H1 (cell line): ENCODE measurements around the gene ARL6IP6. TPM values are rescaled to one million over a fixed set of nuclear protein-coding genes. Genes with fewer than 3 reads are reported as not detected.

Experiments
- CTCF ChIA-PET: fragments of 300-600 bp; sonication (Branson Sonifier 250); formaldehyde crosslinking; loops from one replicate; lab custom pipeline; 2021; ENCODE audit not compliant: partially characterized antibody; lab: Charles Lee
- POLR2A ChIA-PET: fragments of 300-600 bp; sonication (Branson Sonifier 250); formaldehyde crosslinking; loops from one replicate; lab custom pipeline; 2021; ENCODE audit warnings: inconsistent platforms; ENCODE audit not compliant: partially characterized antibody; lab: Charles Lee
- DNase-seq, 2 experiments: peaks; one replicate each; pipeline versions ENCODE4 v3.0.0 to v3.0.0-alpha.2; 2010 to 2022; ENCODE audit warnings: low spot score in 2 of 2, low read depth in 1 of 2, mixed read lengths in 1 of 2
- FAIRE-seq: peaks from 2 replicates; lab custom pipeline; 2011; peaks lifted over from hg19 to GRCh38; lab: Jason Lieb, UNC
- H2AFZ ChIP-seq: 2 replicates; pipeline ENCODE4 v1.8.1; 2012; ENCODE audit warnings: low read length, inconsistent platforms
- H2AK5ac ChIP-seq: 2 replicates; pipeline ENCODE4 v1.6.1; 2013; ENCODE audit warnings: low read depth, low read length
- H2BK120ac ChIP-seq: replicated peaks from 2 replicates; pipeline ENCODE3; 2013; ENCODE audit warnings: low read depth, low read length, inconsistent platforms
- H2BK12ac ChIP-seq: 2 replicates; pipeline ENCODE4 v1.6.1; 2013; ENCODE audit warnings: low read depth, low read length
- H2BK15ac ChIP-seq: 2 replicates; pipeline ENCODE4 v1.6.1; 2013; ENCODE audit warnings: low read length
- H2BK20ac ChIP-seq: 2 replicates; pipeline ENCODE4 v1.6.1; 2013; ENCODE audit warnings: low read length
- H2BK5ac ChIP-seq: 2 replicates; pipeline ENCODE4 v1.6.1; 2013; ENCODE audit warnings: low read depth, low read length
- H3K14ac ChIP-seq: 2 replicates; pipeline ENCODE4 v1.6.1; 2013; ENCODE audit warnings: inconsistent platforms; ENCODE audit not compliant: insufficient read length
- H3K18ac ChIP-seq: 2 replicates; pipeline ENCODE4 v1.6.1; 2013; ENCODE audit warnings: low read length; ENCODE audit errors: extremely low read depth
- H3K23ac ChIP-seq: 2 replicates; pipeline ENCODE4 v1.6.1; 2013; ENCODE audit warnings: inconsistent platforms; ENCODE audit not compliant: insufficient read length
- H3K23me2 ChIP-seq: 2 replicates; pipeline ENCODE4 v1.6.1; 2013; ENCODE audit warnings: low read depth, low read length
- H3K27ac ChIP-seq: 2 replicates; pipeline ENCODE4 v1.6.1; 2011; ENCODE audit warnings: low read depth, low read length, inconsistent platforms
- H3K27me3 ChIP-seq, 4 experiments: replicated peaks in 1 of 4; 1 replicate in 1 of 4; 2 replicates in 3 of 4; pipeline versions ENCODE4 v1.6.1 to v1.8.1; 2011 to 2013; ENCODE audit warnings: low read length in 3 of 4, mild to moderate bottlenecking in 3 of 4, inconsistent platforms in 2 of 4, mixed read lengths in 2 of 4, moderate library complexity in 1 of 4; ENCODE audit not compliant: control insufficient read depth in 3 of 4, insufficient read depth in 3 of 4; ENCODE audit errors: extremely low read depth in 1 of 4
- H3K36me3 ChIP-seq, 4 experiments: 2 replicates each; pipeline versions ENCODE4 v1.6.1 to v1.8.1; 2011 to 2013; ENCODE audit warnings: mild to moderate bottlenecking in 4 of 4, low read length in 3 of 4, moderate library complexity in 2 of 4, control low read depth in 1 of 4, inconsistent platforms in 1 of 4; ENCODE audit not compliant: insufficient read depth in 4 of 4, control insufficient read depth in 2 of 4
- H3K4ac ChIP-seq: replicated peaks from 2 replicates; pipeline ENCODE3; 2013; ENCODE audit warnings: low read length, low read depth, mixed read lengths, inconsistent platforms; ENCODE audit not compliant: insufficient read length
- H3K4me1 ChIP-seq, 4 experiments: replicated peaks in 1 of 4; 1 replicate in 1 of 4; 2 replicates in 3 of 4; pipeline versions ENCODE4 v1.6.1 to v1.8.1; 2011 to 2013; ENCODE audit warnings: low read length in 3 of 4, inconsistent platforms in 2 of 4, mixed read lengths in 1 of 4; ENCODE audit not compliant: insufficient read depth in 4 of 4, control insufficient read depth in 3 of 4
- H3K4me2 ChIP-seq, 2 experiments: 2 replicates each; pipeline versions ENCODE4 v1.6.1 to v1.8.1; 2011 to 2013; ENCODE audit warnings: low read depth in 2 of 2, low read length in 2 of 2, control low read depth in 1 of 2, inconsistent platforms in 1 of 2, mild to moderate bottlenecking in 1 of 2; ENCODE audit not compliant: insufficient read depth in 1 of 2
- H3K4me3 ChIP-seq, 4 experiments: fragments of 200-600, 300-600 bp in 1 of 4; sonication (generic), shearing (Covaris generic), sonication (Bioruptor Twin) in 1 of 4; 2 replicates each; pipeline versions ENCODE4 v1.5.1 to v1.8.1; 2011 to 2016; ENCODE audit warnings: low read length in 4 of 4, low read depth in 3 of 4, control low read depth in 2 of 4, inconsistent platforms in 2 of 4, mild to moderate bottlenecking in 2 of 4, mixed read lengths in 1 of 4, moderate library complexity in 1 of 4; ENCODE audit not compliant: insufficient read depth in 2 of 4; ENCODE audit errors: extremely low read depth in 1 of 4
- H3K56ac ChIP-seq: replicated peaks from 2 replicates; pipeline ENCODE3; 2013; ENCODE audit warnings: low read depth, mild to moderate bottlenecking, mixed read lengths, low read length, inconsistent platforms; ENCODE audit not compliant: insufficient read length
- H3K79me1 ChIP-seq: 2 replicates; pipeline ENCODE4 v1.6.1; 2013; ENCODE audit warnings: low read depth, low read length, control low read depth
- H3K79me2 ChIP-seq, 2 experiments: 2 replicates each; pipeline versions ENCODE4 v1.6.1 to v1.8.1; 2012 to 2013; ENCODE audit warnings: low read length in 2 of 2, mild to moderate bottlenecking in 2 of 2, inconsistent platforms in 1 of 2; ENCODE audit not compliant: insufficient read depth in 2 of 2, control insufficient read depth in 1 of 2
- H3K9ac ChIP-seq, 4 experiments: replicated peaks in 1 of 4; 1 replicate in 1 of 4; 2 replicates in 3 of 4; pipeline versions ENCODE4 v1.6.1 to v1.8.1; 2011 to 2013; ENCODE audit warnings: low read depth in 3 of 4, low read length in 3 of 4, control low read depth in 2 of 4, mild to moderate bottlenecking in 2 of 4, moderate library complexity in 2 of 4, inconsistent platforms in 1 of 4; ENCODE audit errors: extremely low read depth in 1 of 4
- H3K9me3 ChIP-seq, 2 experiments: 2 replicates each; pipeline versions ENCODE4 v1.6.1 to v1.8.1; 2012 to 2013; ENCODE audit warnings: mild to moderate bottlenecking in 2 of 2, moderate library complexity in 2 of 2, control low read depth in 1 of 2, inconsistent platforms in 1 of 2, low read depth in 1 of 2, low read length in 1 of 2, mixed read lengths in 1 of 2; ENCODE audit not compliant: insufficient read depth in 2 of 2
- H4K20me1 ChIP-seq, 2 experiments: replicated peaks in 1 of 2; 2 replicates each; pipeline versions ENCODE3 to v1.8.1; 2011 to 2013; ENCODE audit warnings: inconsistent platforms in 2 of 2, low read length in 2 of 2, mild to moderate bottlenecking in 1 of 2; ENCODE audit not compliant: insufficient read depth in 2 of 2, control insufficient read depth in 1 of 2
- H4K5ac ChIP-seq: 2 replicates; pipeline ENCODE4 v1.6.1; 2013; ENCODE audit warnings: low read length, low read depth, mixed read lengths, inconsistent platforms; ENCODE audit not compliant: insufficient read length
- H4K8ac ChIP-seq: 2 replicates; pipeline ENCODE4 v1.8.0; 2013; ENCODE audit warnings: mild to moderate bottlenecking, moderate library complexity, low read length, inconsistent platforms; ENCODE audit not compliant: insufficient read depth; ENCODE audit errors: extremely low read depth
- H4K91ac ChIP-seq: replicated peaks from 2 replicates; pipeline ENCODE3; 2013; ENCODE audit warnings: low read length, mixed read lengths, inconsistent platforms; ENCODE audit not compliant: insufficient read length
- BACH1 ChIP-seq: IDR thresholded peaks from 2 replicates; pipeline ENCODE4 v1.6.1; 2012; ENCODE audit warnings: low read length, improper control_type of control experiment
- CHD1 ChIP-seq: IDR thresholded peaks from 2 replicates; pipeline ENCODE4 v1.6.1; 2012; ENCODE audit warnings: low read depth, low read length, improper control_type of control experiment
- CTBP2 ChIP-seq: IDR thresholded peaks from 2 replicates; pipeline ENCODE4 v1.7.0; 2011; ENCODE audit warnings: borderline replicate concordance, mild to moderate bottlenecking, moderate library complexity, mixed read lengths, low read length; ENCODE audit not compliant: insufficient read depth, insufficient read length
- FOSL1 ChIP-seq: IDR thresholded peaks from 2 replicates; pipeline ENCODE4 v1.6.1; 2011; ENCODE audit warnings: mild to moderate bottlenecking, low read depth, low read length, moderate library complexity; ENCODE audit not compliant: insufficient read depth
- GTF2F1 ChIP-seq: IDR thresholded peaks from 2 replicates; pipeline ENCODE4 v1.6.1; 2012; ENCODE audit warnings: low read depth, low read length, improper control_type of control experiment, borderline replicate concordance
- MAX ChIP-seq: IDR thresholded peaks from 2 replicates; pipeline ENCODE4 v1.6.1; 2012; ENCODE audit warnings: inconsistent platforms
- NRF1 ChIP-seq: IDR thresholded peaks from 2 replicates; pipeline ENCODE4 v1.6.1; 2011; ENCODE audit warnings: mild to moderate bottlenecking, low read depth, low read length, improper control_type of control experiment
- POLR2A ChIP-seq, 2 experiments: IDR thresholded peaks; 1 replicate in 1 of 2; 2 replicates in 1 of 2; pipeline ENCODE4 v1.6.1; 2011; ENCODE audit warnings: low read depth in 2 of 2, low read length in 2 of 2, mild to moderate bottlenecking in 2 of 2; ENCODE audit errors: control extremely low read depth in 1 of 2
- RXRA ChIP-seq: IDR thresholded peaks from 2 replicates; pipeline ENCODE4 v1.6.1; 2011; ENCODE audit warnings: low read depth, mild to moderate bottlenecking, low read length, moderate library complexity; ENCODE audit not compliant: insufficient read depth
- SIN3A ChIP-seq, 2 experiments: IDR thresholded peaks in 1 of 2; conservative IDR thresholded peaks in 1 of 2; 2 replicates each; pipeline ENCODE4 v1.6.1; 2011 to 2012; ENCODE audit warnings: low read length in 2 of 2, improper control_type of control experiment in 1 of 2, low read depth in 1 of 2, mild to moderate bottlenecking in 1 of 2
- SP4 ChIP-seq: IDR thresholded peaks from 2 replicates; pipeline ENCODE4 v1.6.1; 2012; ENCODE audit warnings: low read length, inconsistent platforms
- SRF ChIP-seq: IDR thresholded peaks from 2 replicates; pipeline ENCODE4 v1.6.1; 2011; ENCODE audit warnings: mild to moderate bottlenecking, low read depth, low read length, moderate library complexity
- TAF7 ChIP-seq: optimal IDR thresholded peaks from 2 replicates; pipeline ENCODE3; 2011; ENCODE audit warnings: low read depth, mild to moderate bottlenecking, inconsistent platforms, low read length, moderate library complexity, borderline replicate concordance
- WGBS, 2 experiments: shearing (Covaris generic) in 1 of 2; methylation state at CpG; one replicate each; pipeline versions ENCODE4 v1.1.6 to v1.1.7; 2013 to 2015; ENCODE audit warnings: low lambda C conversion rate in 2 of 2, mixed read lengths in 2 of 2, inconsistent platforms in 1 of 2, low coverage in 1 of 2, missing lambda C conversion rate in 1 of 2; ENCODE audit not compliant: insufficient replicate concordance in 2 of 2, insufficient coverage in 1 of 2, insufficient read length in 1 of 2; ENCODE audit errors: extremely low coverage in 1 of 2, missing lambda C conversion rate in 1 of 2; 5-methylcytosine and 5-hydroxymethylcytosine counted together
- polyA plus RNA-seq, 7 experiments: library from polyadenylated mRNA; depleted of rRNA in 3 of 7; stranded (reverse) in 5 of 7; unstranded in 2 of 7; fragments of >200 nt in 5 of 7; fragments of 200-250 nt in 2 of 7; gene quantifications; 1 replicate in 5 of 7; 2 replicates in 1 of 7; 4 replicates in 1 of 7; pipeline versions ENCODE4 v1.2.1 to v1.2.3, GENCODE V29; 2011 to 2013; ENCODE audit warnings: missing spikeins in 2 of 7, mixed read lengths in 2 of 7
- total RNA-seq: library from RNA; stranded (reverse); fragmentation: NEBNext Ultra II Directional; extraction: Animal tissue kit (Norgen Biotek cat#: 25700); gene quantifications from 2 replicates; pipeline ENCODE4 v1.2.1, GENCODE V29; 2021

ARL6IP6 gene
- total and polyA plus RNA-seq, 2 of the 8 experiments (the other 6 are each of a cell fraction or from before 2014, with no cell fraction given): 47.3 to 92.9 TPM

DNA sequence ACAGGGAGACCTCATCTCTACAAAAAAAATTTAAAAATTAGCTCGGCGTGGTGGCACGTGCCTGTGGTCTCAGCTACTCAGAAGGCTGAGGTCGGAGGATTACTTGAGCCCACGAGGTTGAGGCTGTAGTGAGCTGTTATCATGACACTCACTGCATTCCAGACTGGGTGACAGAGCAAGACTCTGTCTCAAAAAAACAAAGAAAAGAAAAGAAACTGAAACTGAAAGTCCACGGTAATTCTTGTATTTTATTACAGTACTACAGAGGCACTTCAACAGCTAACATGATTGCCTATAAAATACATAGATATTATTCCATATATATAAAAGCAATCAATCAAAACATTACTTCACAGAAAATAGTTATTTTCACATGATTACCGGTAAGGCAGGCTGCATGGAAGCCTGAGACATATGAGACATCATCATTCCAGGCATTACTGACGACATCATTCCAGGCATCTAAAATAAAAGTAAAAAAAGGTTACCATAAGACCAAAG is 24.2 kb upstream of the ARL6IP6 start:
- Histone ChIP-seq H3K23ac (no peak overlapping the region), H3K27me3 (no peaks in the 10 kb centered on the region), H3K4me2 (no peak overlapping the region), H2BK20ac (no peak overlapping the region), H4K91ac (no peak overlapping the region), H4K20me1 (peaks cover 3 to 4% of the 10 kb centered on the region in 2 experiments), H4K5ac (no peak overlapping the region), H3K4me3 (no peak overlapping the region), H3K9me3 (no peaks in the 10 kb centered on the region), H2AFZ (no peak overlapping the region), H3K9ac (no peak overlapping the region), H3K18ac (no peak overlapping the region), H2BK12ac (no peak overlapping the region), H2BK120ac (no peak overlapping the region), H3K4ac (no peak overlapping the region), H3K56ac (no peak overlapping the region), H3K23me2 (no peaks in the 10 kb centered on the region), H3K4me1 (no peaks in the 10 kb centered on the region), H3K79me1 (no peaks in the 10 kb centered on the region), H3K14ac (no peak overlapping the region), H2AK5ac (no peak overlapping the region), H4K8ac (no peak overlapping the region), H3K27ac (no peak overlapping the region), H3K36me3 (peaks cover 2 to 31% (median 9%) of the 10 kb centered on the region in 4 experiments; a peak in 6 of 8 replicates), H2BK5ac (no peak overlapping the region), H3K79me2 (peaks cover 0 to 64% of the 10 kb centered on the region in 2 experiments; a peak in 3 of 4 replicates), H2BK15ac (no peak overlapping the region)
- DNase-seq (no peak), FAIRE-seq (no peak)
- 97% methylated on average over 8 of the region's 8 CpGs; no CpG with 5 or more reads in 1 of the 2 experiments for WGBS, 2 experiments
- POLR2A ChIA-PET: interaction anchor here (1.2 kb wide), 1 partner anchor 13 kb away, joined by 4 read pairs; no protein-coding TSS in a partner anchor
- CTCF ChIA-PET: interaction anchor here (0.8 kb wide), 1 partner anchor 23 kb away, joined by 4 read pairs; the partner anchor contains the start of gene PRPF40A
- TF ChIP-seq SIN3A (conservative IDR thresholded peaks at IDR 0.05 in 1 of 2, IDR thresholded peaks at IDR 0.05 in 1 of 2; ENCODE audit: low read depth in 1 of 2, low read length in 2 of 2) (no peak), SP4 (no peak), POLR2A (IDR thresholded peaks at IDR 0.05; ENCODE audit: control extremely low read depth in 1 of 2, low read depth in 2 of 2, low read length in 2 of 2) (no peak), RXRA (no peak), BACH1 (no peak), MAX (no peak), NRF1 (no peak), CTBP2 (no peak), TAF7 (no peak), FOSL1 (no peak), GTF2F1 (no peak), SRF (no peak), CHD1 (no peak)
